Activated B cell treated with CpG ODN at 0.5 μM for 24 hours (primary cell): ENCODE data around the gene FUT1. TPM values are rescaled to one million over a fixed set of nuclear protein-coding genes. Genes with fewer than 3 reads are reported as not detected.

Source experiments
- ATAC-seq: fragments of 200-7000 bp; cut with Tn5 transposase; one replicate; pipeline ENCODE4 v1.10.0; 2021; ENCODE audit warnings: low read depth, mild to moderate bottlenecking, moderate library complexity
- CTCF ChIA-PET: fragments of 350-600 bp; sonication (Branson Sonifier 250); formaldehyde crosslinking; loops from one replicate; lab custom pipeline; 2021; ENCODE audit warnings: antibody characterized with exemption; lab: Charles Lee
- POLR2A ChIA-PET: fragments of 350-600 bp; sonication (Branson Sonifier 250); formaldehyde crosslinking; loops from one replicate; lab custom pipeline; 2021; ENCODE audit warnings: antibody characterized with exemption; lab: Charles Lee
- DNase-seq: peaks from one replicate; pipeline ENCODE4 v3.0.0; 2022
- H3K27ac Mint-ChIP-seq: one replicate; pipeline ENCODE4 v1.8.0; 2020; ENCODE audit warnings: mixed read lengths
- H3K27me3 Mint-ChIP-seq: one replicate; pipeline ENCODE4 v1.8.0; 2021; ENCODE audit warnings: mixed read lengths
- H3K36me3 Mint-ChIP-seq: one replicate; pipeline ENCODE4 v1.8.0; 2021; ENCODE audit warnings: low read depth, mixed read lengths
- H3K4me1 Mint-ChIP-seq: one replicate; pipeline ENCODE4 v1.8.0; 2021; ENCODE audit warnings: mixed read lengths
- H3K4me3 Mint-ChIP-seq: one replicate; pipeline ENCODE4 v1.8.0; 2020; ENCODE audit warnings: mild to moderate bottlenecking, mixed read lengths
- H3K9me3 Mint-ChIP-seq: one replicate; pipeline ENCODE4 v1.8.0; 2020; ENCODE audit warnings: mixed read lengths
- CTCF ChIP-seq: fragments of 200-600 bp; IDR thresholded peaks from one replicate; pipeline ENCODE4 v1.8.0; 2022; ENCODE audit warnings: antibody characterized with exemption, mild to moderate bottlenecking
- intact Hi-C: fragments of 100-400 bp; cut with micrococcal nuclease; formaldehyde crosslinking; loops from one replicate; pipeline ENCODE4 v1.15.1; 2024
- total RNA-seq: library from RNA; stranded (reverse); gene quantifications from 2 replicates; pipeline ENCODE4 v1.2.3, GENCODE V29; 2022

The FUT1 gene
- total RNA-seq, 1 donor from 2014 or later, result not detected

- H3K4me3 Mint-ChIP-seq, result no peak within 1 kb of the TSS
- H3K27ac Mint-ChIP-seq, result no peak within 1 kb of the TSS
- H3K9me3 Mint-ChIP-seq, result peaks cover 2% of the 10 kb centered on the region
- H3K36me3 Mint-ChIP-seq, result no peaks in the 10 kb centered on the region
- H3K27me3 Mint-ChIP-seq, result peaks cover 29% of the 10 kb centered on the region
- intact Hi-C loops, result loop anchor here (5.0 kb wide), 1 partner anchor 235 kb away; the partner anchor contains the start of gene LMTK3
- ATAC-seq (peak; percentile 88), DNase-seq (no peak)
- POLR2A ChIA-PET, result interaction anchor here (0.6 kb wide), 1 partner anchor 43 kb away, joined by 3 read pairs; no protein-coding TSS in a partner anchor
- peaks cover 3% of the 10 kb centered on the region for H3K4me1 Mint-ChIP-seq
- CTCF ChIA-PET, result interaction anchor here (1.2 kb wide), 1 partner anchor 8 kb away, joined by 3 read pairs; no protein-coding TSS in a partner anchor
- TF ChIP-seq CTCF, result no peak
These were observed 5.5 kb downstream of the FUT1 start, which contains the start of gene IZUMO1 for GRCh38 chr19:48746738-48747575. TSS of gene IZUMO1 (minus strand) at chr19:48746909. CDS start at chr19:48745859, 1,050 bp downstream.

GRCh38 chr19:48746110-48746509, 6.3 kb downstream of the FUT1 start:
- DNase-seq (no peak), ATAC-seq (no peak)
- intact Hi-C loops, result loop anchor here (5.0 kb wide), 1 partner anchor 234 kb away; the partner anchor contains the start of gene LMTK3
- Mint-ChIP-seq H3K36me3 (no peaks in the 10 kb centered on the region), H3K4me3 (no peak overlapping the region), H3K4me1 (peaks cover 9% of the 10 kb centered on the region), H3K27ac (no peak overlapping the region), H3K27me3 (peaks cover 25% of the 10 kb centered on the region), H3K9me3 (peaks cover 2% of the 10 kb centered on the region)
- CTCF ChIA-PET, result no interaction called here
- no peak for TF ChIP-seq CTCF
- POLR2A ChIA-PET, result no interaction called here

- H3K9me3 Mint-ChIP-seq, result peaks cover 2% of the 10 kb centered on the region
- no peak for DNase-seq
- no peak overlapping the region for H3K4me3 Mint-ChIP-seq
- peaks cover 20% of the 10 kb centered on the region for H3K27me3 Mint-ChIP-seq
- intact Hi-C loops, result loop anchor here (5.0 kb wide), 1 partner anchor 233 kb away; the partner anchor contains the start of gene LMTK3
- POLR2A ChIA-PET, result interaction anchor here (0.6 kb wide), 2 partner anchors 100 to 249 kb away, joined by 3 to 4 read pairs; partner anchors contain the start of gene CA11
- peak; percentile 65 for ATAC-seq
- TF ChIP-seq CTCF, result no peak
- peaks cover 12% of the 10 kb centered on the region for H3K4me1 Mint-ChIP-seq
- no peak overlapping the region for H3K27ac Mint-ChIP-seq
- CTCF ChIA-PET, result no interaction called here
- no peaks in the 10 kb centered on the region for H3K36me3 Mint-ChIP-seq
These were observed 7.0 kb downstream of the FUT1 start for GRCh38 chr19:48745208-48745995.

GRCh38 chr19:48742096-48742495, 10.3 kb downstream of the FUT1 start:
- CTCF ChIA-PET, result no interaction called here
- ATAC-seq (no peak), DNase-seq (no peak)
- POLR2A ChIA-PET, result no interaction called here
- H3K4me3 Mint-ChIP-seq, result no peak overlapping the region
- H3K4me1 Mint-ChIP-seq, result peaks cover 20% of the 10 kb centered on the region
- TF ChIP-seq CTCF, result no peak
- intact Hi-C loops, result no loop called here
- no peak overlapping the region for H3K27ac Mint-ChIP-seq
- H3K9me3 Mint-ChIP-seq, result peaks cover 2% of the 10 kb centered on the region
- H3K36me3 Mint-ChIP-seq, result no peaks in the 10 kb centered on the region
- H3K27me3 Mint-ChIP-seq, result peaks cover 22% of the 10 kb centered on the region
